ENCODE results near the gene TGOLN2. TPM values are rescaled to one million over a fixed set of nuclear protein-coding genes. Genes with fewer than 3 reads are reported as not detected.

TGOLN2 gene
- total RNA-seq, 6 experiments from 2014 or later: 143 to 161 (median 150) TPM

DNA sequence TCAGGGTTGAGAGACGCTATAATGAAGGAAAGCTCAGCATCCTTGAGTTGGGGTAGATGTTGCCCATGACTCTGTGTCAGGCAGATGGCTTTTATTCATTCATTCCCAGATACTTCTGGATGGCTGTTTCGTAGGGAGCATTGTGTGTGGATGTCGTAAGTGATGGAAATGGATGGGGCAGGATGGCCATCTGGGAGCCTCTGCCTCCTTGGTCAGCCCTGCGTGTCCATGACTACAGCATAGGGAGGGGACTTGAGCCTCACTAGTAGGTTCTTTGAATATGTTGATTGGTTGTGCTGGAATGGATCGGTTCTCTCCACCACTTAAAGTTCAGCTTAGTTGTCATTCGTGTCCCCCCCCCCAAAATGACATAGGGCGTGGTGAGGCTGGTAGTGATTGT, 44.9 kb downstream of the TGOLN2 start:
- DNase-seq: no peak
- no peaks in the 10 kb centered on the region for H3K9me3 Mint-ChIP-seq
- TF ChIP-seq, protein P1, sequence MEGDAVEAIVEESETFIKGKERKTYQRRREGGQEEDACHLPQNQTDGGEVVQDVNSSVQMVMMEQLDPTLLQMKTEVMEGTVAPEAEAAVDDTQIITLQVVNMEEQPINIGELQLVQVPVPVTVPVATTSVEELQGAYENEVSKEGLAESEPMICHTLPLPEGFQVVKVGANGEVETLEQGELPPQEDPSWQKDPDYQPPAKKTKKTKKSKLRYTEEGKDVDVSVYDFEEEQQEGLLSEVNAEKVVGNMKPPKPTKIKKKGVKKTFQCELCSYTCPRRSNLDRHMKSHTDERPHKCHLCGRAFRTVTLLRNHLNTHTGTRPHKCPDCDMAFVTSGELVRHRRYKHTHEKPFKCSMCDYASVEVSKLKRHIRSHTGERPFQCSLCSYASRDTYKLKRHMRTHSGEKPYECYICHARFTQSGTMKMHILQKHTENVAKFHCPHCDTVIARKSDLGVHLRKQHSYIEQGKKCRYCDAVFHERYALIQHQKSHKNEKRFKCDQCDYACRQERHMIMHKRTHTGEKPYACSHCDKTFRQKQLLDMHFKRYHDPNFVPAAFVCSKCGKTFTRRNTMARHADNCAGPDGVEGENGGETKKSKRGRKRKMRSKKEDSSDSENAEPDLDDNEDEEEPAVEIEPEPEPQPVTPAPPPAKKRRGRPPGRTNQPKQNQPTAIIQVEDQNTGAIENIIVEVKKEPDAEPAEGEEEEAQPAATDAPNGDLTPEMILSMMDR (IDR thresholded peaks at IDR 0.05): no peak
- H3K4me1 Mint-ChIP-seq (ENCODE audit: low read depth): peaks cover 36% of the 10 kb centered on the region
- H3K27me3 Mint-ChIP-seq (ENCODE audit: insufficient read depth): peaks cover 2% of the 10 kb centered on the region; the same call in 1 of the 2 replicates
- H3K27ac Mint-ChIP-seq: no peak overlapping the region
- H3K4me3 Mint-ChIP-seq: no peak overlapping the region
- H3K36me3 Mint-ChIP-seq (ENCODE audit: low read depth): peaks cover 4% of the 10 kb centered on the region; the same call in 1 of the 2 replicates

DNA sequence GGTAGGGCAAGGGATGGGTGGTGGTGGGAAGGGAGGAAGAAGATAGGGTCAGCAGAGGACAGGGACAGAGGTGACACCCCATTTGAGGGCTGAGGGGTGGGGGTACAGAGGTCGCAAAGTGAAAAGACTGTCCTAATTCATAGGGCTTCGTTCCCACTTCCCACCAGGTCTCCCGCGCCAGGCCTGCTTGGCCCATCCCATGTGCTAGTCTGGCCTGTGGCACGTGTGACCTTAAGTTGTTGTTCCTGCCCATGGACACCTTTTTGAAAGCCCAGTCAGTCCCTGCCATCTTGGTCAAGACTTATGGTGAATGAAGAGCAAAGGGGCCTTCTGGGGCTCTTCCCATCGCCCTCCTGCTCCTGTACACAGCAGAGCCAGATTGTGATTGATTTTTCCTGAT, 46.2 kb downstream of the TGOLN2 start:
- TF ChIP-seq, protein P1 (IDR thresholded peaks at IDR 0.05): no peak
- Mint-ChIP-seq H3K4me3 (no peak overlapping the region), H3K27me3 (ENCODE audit: insufficient read depth) (peaks cover 2% of the 10 kb centered on the region), H3K36me3 (ENCODE audit: low read depth) (peaks cover 8% of the 10 kb centered on the region; the same call in 1 of the 2 replicates), H3K9me3 (no peaks in the 10 kb centered on the region), H3K4me1 (ENCODE audit: low read depth) (peaks cover 45% of the 10 kb centered on the region), H3K27ac (no peak overlapping the region)
- DNase-seq: no peak

DNA sequence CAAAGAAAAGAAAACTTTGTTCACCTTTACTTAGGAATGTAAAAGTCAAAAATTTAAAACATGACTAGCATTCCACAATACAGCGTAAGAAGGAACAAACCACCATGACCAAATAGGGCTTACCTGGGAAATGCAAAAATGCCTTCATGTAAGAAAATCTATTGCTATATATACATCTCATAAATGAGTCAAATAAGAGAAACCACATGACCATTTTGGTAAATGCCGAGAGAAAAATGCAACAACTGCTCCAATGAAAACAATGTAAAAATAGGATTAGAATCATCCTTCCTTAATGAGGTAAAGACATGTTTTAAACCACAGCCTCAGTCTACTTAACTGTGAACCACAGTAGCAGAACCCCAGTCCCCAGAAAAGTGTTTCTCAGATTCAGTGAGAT, 49.4 kb downstream of the TGOLN2 start:
- Mint-ChIP-seq H3K4me1 (ENCODE audit: low read depth) (peaks cover 61% of the 10 kb centered on the region), H3K36me3 (ENCODE audit: low read depth) (peaks cover 15% of the 10 kb centered on the region; the same call in 1 of the 2 replicates), H3K4me3 (peak overlapping the region; percentile 82), H3K9me3 (no peaks in the 10 kb centered on the region), H3K27me3 (ENCODE audit: insufficient read depth) (peaks cover 4% of the 10 kb centered on the region), H3K27ac (peak overlapping the region; percentile 81)
- peak; percentile 75 for DNase-seq
- TF ChIP-seq, protein P1 (IDR thresholded peaks at IDR 0.05): no peak

DNA sequence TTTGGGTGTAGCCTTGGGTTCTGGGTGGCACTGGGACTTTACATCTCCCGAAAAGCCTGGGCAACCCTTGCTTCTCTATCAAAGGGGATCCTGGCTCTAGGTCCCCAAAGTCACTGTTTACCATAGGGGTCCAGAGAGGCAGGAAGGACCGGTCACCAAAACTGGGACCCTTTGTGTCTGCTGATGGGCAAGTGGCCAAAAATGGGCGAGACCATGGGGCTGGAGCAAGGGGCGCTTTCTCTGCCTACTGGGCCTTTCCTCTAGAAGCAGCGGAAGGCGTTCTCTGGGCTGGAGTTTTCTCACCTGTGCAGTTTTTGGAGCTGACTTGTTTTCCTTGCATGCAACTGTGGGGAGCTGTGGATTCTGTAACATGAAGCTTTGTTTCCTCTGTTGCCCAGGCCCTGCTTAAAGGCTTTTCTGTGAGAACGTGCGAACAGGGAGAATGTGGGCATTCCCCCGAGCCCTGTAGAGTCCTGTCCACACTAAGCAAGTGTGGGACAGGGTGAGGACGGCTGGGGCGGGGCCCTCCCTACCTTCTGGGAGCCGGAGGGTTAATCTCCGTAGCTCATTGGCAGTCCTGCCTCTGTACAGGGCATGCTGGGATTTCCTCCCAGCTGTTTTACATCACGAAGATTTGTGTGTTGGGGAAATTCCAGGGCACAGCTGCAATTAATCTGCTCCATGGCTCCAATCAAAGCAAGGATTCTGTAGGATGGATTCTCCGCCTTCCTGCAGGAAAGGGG, 50.2 kb downstream of the TGOLN2 start:
- Mint-ChIP-seq H3K36me3 (ENCODE audit: low read depth) (peaks cover 15% of the 10 kb centered on the region; the same call in 1 of the 2 replicates), H3K4me3 (peak overlapping the region; percentile 82), H3K4me1 (ENCODE audit: low read depth) (peaks cover 61% of the 10 kb centered on the region), H3K9me3 (no peaks in the 10 kb centered on the region), H3K27ac (peak overlapping the region; percentile 81), H3K27me3 (ENCODE audit: insufficient read depth) (peaks cover 2% of the 10 kb centered on the region)
- TF ChIP-seq, protein P1 (IDR thresholded peaks at IDR 0.05): no peak
- DNase-seq: peak; percentile 77

DNA sequence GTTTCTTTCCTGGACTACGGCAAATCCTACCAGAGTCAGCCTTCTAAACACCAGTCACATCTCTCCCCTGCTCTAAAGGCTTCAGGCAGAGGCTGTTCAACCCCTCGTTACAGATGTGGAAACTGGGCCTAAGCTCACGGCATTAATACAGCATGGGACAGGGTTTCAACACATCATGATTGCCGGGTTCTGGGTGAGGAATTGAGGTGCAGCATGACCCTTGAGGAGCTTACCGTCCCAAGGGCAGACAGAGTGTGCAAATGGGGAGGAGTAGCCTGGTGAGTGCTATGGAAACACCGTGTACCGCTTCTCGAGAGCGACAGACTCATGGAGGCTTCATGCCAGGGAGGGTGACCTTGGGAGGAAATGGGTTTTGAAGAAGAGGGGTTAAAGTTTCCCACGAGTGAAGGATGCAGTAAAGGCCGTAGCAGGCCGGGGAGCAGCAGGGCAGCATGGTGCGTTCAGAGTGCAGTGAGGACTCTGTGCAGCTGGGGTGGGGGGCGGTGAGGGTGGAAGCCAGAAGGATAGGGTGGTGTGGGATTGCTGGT, 51.1 kb downstream of the TGOLN2 start:
- Mint-ChIP-seq H3K4me1 (ENCODE audit: low read depth) (peaks cover 61% of the 10 kb centered on the region), H3K27ac (peak overlapping the region; percentile 65), H3K9me3 (no peaks in the 10 kb centered on the region), H3K4me3 (peak overlapping the region; percentile 59; the same call in 1 of the 2 replicates), H3K36me3 (ENCODE audit: low read depth) (peaks cover 15% of the 10 kb centered on the region; the same call in 1 of the 2 replicates), H3K27me3 (ENCODE audit: insufficient read depth) (peaks cover 2% of the 10 kb centered on the region)
- DNase-seq: no peak
- TF ChIP-seq, protein P1 (IDR thresholded peaks at IDR 0.05): no peak
